CD4-positive, alpha-beta T cell treated with Interferon gamma for 1 hour (primary cell): ENCODE results near the gene PRKAA1.
"Not testable (repeated sequence)": the region's sequence is repeated elsewhere in the genome, so short reads cannot be mapped to it uniquely, and the experiment has no call there.

Source experiments
- DNase-seq: peaks from one replicate; pipeline ENCODE4 v3.0.0-alpha.2; 2020

The PRKAA1 gene

DNA sequence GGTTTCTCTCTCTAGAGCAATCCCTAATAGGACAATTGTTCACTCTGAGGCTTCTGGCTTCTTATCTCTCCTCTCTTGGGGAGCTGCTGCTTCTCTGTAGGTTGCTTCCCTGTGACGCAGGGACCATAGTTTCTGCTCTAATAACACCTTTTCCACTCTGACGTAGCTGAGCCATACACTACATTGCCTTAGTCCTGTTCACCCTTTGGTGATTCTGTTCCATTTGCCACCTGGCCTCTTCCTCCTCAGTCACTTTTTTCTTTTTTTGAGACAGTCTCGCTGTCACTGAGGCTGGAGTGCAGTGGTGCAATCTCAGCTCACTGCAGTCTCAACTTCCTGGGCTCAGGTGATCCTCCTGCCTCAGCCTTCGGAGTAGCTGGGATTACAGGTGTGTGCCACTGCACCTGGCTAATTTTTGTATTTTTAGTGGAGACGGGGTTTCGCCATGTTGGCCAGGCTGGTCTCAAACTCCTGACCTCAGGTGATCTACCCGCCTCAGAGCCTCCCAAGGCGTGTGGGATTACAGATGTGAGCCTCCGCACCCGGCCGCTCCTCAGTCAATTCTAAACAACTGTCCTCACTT, 27.4 kb upstream of the PRKAA1 start:
- not testable (repeated sequence) for DNase-seq

- DNase-seq = no peak
Measured at GRCh38 chr5:40823459-40823858, 25.3 kb upstream of the PRKAA1 start.

- no peak for DNase-seq
Measured at GRCh38 chr5:40813698-40814281, 15.6 kb upstream of the PRKAA1 start.

DNA sequence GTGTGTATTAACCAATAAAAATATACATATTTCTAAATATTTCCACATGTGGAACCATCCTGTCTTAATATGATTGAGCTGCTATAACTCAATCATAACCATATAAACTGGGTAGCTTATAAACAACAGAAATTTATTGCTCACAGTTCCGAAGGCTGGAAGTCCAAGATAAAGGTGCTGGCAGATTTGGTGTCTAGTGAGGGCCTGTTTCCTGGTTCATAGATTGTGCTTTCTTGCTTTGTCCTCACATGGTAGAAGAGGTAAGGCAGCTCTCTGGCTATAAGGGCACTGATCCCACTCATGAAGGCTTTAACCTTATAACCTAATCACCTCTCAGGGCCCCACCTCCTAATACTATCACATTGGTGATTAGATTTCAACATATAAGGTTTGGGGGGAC, 14.0 kb upstream of the PRKAA1 start:
- no peak for DNase-seq

- no peak for DNase-seq
Measured at GRCh38 chr5:40801771-40802562, 3.8 kb upstream of the PRKAA1 start.

DNA sequence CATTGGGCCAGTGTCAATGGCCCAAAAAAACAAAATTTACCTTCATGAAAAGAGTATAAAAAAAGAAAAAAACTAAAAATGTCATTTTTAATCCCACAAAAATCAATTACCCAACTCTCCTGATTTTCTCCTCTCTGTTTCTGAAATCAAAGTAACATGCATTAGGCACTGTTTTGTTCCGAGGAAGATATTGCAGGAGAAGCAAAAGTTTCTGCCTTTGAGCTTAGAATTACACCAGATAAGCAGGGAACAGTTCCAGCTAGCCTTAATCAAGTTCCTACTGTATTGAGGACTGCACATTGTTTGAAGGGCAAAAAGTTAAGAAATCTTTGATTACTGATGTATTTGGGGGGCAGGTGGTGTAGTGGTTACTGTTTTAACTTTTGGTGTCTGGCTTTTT, 1.1 kb upstream of the PRKAA1 start:
- no peak for DNase-seq

- DNase-seq = no peak
Measured at GRCh38 chr5:40798801-40799210, 632 bp upstream of the PRKAA1 start.

DNA sequence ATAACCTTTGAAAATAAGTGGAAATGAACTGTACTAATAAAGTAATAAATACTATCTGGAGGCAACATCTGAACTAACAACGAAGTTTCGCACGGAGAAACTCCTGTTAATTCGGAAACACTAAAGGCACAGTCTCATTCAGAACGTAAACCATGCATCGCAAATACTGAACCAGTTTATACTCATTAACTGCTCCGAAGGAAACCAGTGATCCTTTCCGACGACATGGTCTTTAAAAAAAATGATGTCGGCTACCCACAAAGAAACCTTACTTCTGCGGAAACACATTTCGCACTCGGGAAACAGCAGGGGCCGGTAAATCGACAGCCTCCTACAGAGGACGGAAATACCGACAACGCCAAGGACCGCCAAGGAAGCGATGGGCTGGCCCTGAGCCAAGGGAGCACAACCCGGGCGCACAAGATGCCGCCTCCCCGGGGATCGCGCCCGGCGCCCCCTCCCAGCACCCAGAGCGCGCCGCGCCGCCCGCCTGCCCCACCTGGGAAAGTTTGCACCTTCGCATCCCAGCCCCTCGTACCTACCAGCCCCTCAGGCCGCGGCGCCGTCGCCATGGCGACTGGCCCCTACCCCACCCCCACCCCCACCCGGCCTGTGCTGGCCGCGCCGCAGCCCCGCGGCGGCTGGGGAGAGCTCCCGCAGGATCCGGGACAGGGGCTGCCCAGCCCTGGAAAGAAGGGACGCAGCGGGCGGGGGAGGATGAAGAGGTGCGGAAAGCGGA, 732 bp downstream of the PRKAA1 start:
- DNase-seq = peak; percentile 69

DNA sequence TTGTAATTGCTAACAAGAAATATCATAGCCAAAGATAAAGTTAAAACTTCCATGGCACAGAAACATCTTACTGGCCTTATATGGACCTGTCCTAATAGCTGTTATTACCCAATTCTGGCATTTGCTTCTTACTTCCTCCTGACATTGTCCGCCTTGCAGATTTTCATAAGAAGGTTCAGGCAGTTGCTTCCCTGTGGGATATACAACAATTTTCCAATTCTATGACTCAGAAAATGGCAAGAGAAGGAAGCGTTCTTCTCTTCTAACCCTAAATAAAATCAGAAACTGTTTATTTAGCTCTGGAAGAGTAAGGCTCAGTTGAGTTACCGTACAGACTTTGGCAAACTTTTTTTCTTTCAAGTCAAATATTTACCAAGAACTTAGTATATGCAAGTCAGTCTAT, 1.7 kb downstream of the PRKAA1 start:
- no peak for DNase-seq

- DNase-seq = not testable (repeated sequence)
Measured at GRCh38 chr5:40794877-40795276, 3.3 kb downstream of the PRKAA1 start.

DNA sequence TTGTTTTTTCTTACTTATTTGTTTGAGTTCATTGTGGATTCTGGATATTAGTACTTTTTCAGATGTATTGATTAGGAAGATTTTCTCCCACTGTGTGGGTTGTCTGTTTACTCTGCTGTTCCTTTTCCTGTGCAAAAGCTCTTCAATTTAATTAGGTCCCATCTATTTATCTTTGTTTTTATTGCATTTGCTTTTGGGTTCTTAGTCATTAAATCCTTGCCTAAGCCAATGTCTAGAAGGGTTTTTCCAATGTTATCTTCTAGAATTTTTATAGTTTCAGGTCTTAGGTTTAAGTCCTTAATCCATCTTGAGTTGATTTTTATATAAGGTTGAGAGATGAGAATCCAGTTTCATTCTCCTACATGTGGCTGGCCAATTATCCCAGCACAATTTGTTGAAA, 3.8 kb downstream of the PRKAA1 start:
- DNase-seq = not testable (repeated sequence)

GRCh38 chr5:40792691-40793090, 5.5 kb downstream of the PRKAA1 start:
- DNase-seq = not testable (repeated sequence)

DNA sequence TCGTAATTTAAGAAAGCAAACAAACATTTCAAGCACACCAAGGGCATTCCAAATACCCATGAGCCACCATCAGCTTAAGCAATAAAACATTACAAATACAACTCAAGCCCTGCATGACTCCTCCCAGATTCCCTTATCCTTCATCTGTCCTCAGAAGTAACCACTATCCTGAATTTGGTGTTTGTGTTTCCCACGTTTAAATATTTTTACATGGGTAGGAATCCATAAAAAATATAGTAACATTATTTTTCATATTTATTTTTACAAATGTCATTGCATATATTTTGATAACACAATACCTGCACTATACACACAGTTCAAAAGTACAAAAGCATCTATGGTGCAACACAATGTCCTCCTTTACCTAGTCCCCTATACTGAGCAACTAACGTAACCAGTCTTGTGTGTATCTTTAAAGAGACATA, 6.4 kb downstream of the PRKAA1 start:
- no peak for DNase-seq

DNA sequence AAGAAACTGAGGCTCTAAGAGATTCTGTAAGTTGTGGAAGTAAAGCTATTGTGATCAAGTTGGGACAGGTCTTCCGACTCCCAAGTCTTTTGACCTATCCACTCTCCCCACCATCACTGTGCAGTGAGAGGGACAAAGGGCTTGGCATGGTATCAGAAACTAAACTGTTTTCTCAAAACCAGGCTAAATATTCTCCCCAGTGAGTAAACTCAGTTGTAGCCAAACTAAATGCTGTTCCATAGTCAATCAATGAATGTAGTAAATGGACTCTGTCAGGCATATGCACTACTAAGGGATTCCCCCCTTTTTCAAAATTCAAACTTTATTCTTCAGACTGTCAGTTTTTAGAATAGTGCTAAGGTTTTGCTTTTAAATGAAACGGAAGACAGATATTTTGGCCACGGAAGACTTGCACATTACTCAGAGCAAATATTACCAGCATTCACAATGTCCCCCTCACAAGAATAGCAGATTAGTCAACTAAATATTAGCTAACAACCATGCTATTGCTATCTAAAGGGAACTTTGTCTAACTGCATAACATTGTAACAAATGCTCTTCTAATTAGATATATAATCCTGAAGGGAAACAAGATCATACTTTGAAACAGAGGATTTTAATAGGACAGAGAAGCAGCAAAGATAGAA, 7.1 kb downstream of the PRKAA1 start:
- DNase-seq = no peak

DNA sequence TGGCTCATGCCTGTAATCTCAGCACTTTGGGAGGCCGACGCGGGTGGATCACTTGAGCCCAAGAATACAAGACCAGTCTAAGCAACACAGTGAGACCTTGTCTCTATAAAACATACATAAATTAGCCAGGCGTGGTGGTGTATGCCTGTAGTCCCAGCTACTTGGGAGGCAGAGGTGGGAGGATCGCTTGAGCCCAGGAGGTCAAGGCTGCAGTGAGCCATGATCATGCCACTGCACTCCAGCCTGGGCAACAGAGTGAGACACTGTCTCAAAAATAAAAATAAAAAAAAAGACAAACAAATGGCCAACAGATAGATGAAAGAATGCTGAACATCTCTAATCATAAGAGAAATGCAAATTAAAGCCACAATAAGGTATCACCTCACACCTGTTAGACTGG, 9.2 kb downstream of the PRKAA1 start:
- not testable (repeated sequence) for DNase-seq

DNA sequence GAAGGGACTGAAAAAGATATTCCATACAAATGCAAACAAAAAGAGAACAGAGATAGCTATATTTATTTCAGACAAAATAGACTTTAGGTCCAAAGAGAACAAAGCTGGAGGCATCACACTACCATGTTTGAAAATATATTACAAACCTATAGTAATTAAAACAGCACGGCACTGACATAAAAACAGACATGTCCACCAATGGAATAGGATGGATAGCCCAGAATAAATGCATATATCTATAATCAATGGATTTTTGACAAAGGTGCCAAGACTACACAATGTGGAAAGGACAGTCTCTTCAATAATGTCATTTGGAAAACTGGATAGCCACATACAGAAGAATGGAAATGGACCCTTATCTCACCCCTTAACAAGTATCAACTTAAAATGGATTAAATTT, 10.2 kb downstream of the PRKAA1 start:
- no peak for DNase-seq

DNA sequence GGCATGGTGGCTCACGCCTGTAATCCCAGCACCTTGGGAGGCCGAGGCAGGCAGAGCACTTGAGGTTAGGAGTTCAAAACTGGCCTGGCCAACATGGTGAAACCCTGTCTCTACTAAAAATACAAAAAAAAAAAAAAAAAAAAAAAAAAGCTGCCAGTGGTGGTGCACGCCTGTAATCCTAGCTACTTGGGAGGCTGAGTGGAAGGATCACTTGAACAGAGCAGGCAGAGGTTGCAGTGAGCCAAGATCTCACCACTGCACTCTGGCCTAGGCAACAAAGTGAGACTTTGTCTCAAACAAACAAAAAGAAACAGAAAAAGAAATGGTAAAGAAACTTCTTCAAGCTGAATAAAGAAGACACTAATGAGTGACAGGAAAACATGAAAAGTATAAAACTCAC, 11.5 kb downstream of the PRKAA1 start:
- not testable (repeated sequence) for DNase-seq

DNA sequence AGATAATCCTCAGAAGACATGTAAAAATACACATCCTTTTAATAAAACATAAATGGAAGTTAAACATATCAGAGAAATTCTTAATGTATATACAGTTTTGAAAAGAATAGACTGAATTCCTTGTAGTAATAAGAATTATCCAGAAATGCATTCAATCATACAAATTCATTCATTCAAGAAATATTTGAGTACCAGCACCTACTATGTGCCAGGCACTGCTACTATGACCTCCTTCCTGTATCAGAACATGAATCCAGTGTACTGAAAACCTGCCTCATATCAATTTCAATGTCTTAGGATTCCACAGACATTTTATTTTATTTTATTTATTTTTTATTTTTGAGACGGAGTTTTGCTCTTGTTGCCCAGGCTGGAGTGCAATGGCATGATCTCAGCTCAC, 13.3 kb downstream of the PRKAA1 start:
- DNase-seq = no peak

GRCh38 chr5:40784027-40784653, 14.0 kb downstream of the PRKAA1 start:
- DNase-seq = no peak

- no peak for DNase-seq
Measured at GRCh38 chr5:40781843-40782409, 16.2 kb downstream of the PRKAA1 start.

GRCh38 chr5:40780858-40781257, 17.3 kb downstream of the PRKAA1 start:
- DNase-seq = no peak

DNA sequence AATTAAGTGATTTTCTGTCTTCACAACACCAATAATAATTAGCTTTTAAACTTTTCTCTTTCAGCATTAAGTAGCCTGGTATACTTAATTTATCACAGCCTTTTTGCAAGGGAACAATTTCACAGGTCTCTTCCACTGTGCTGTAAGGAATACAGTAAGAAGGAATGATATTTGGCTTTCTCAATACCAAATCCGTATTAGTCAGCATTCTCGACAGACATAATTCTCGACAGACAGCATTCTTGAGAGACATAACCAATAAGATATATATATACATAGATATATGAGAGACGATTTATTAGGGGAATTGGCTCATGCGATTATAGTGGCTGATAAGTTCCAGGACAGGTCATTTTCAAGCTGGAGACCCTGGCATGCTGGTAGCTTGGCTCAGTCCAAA, 18.0 kb downstream of the PRKAA1 start:
- no peak for DNase-seq
